Small intestine (tissue), 7 donors: ENCODE data around the gene CDT1. TPM values are rescaled to one million over a fixed set of nuclear protein-coding genes. Genes with fewer than 3 reads are reported as not detected.

Experiments
- DNase-seq, 2 donors: peaks; one replicate each; pipeline versions ENCODE4 v3.0.0 to v3.0.0-alpha.2; 2013
- FAIRE-seq: peaks from 2 replicates; lab custom pipeline; 2012; peaks lifted over from hg19 to GRCh38; lab: Jason Lieb, UNC
- H3K27ac ChIP-seq, 3 donors: one replicate each; pipeline ENCODE4 v1.5.1; 2013; ENCODE audit warnings: low read length in 2 of 3, mild to moderate bottlenecking in 2 of 3, control low read depth in 1 of 3, inconsistent platforms in 1 of 3, low read depth in 1 of 3, moderate library complexity in 1 of 3
- H3K27me3 ChIP-seq, 3 donors: one replicate each; pipeline ENCODE4 v1.6.1; 2013; ENCODE audit warnings: low read length in 3 of 3, inconsistent platforms in 1 of 3; ENCODE audit not compliant: control insufficient read depth in 3 of 3, insufficient read depth in 3 of 3
- H3K36me3 ChIP-seq, 3 donors: one replicate each; pipeline ENCODE4 v1.6.1; 2013; ENCODE audit warnings: low read length in 3 of 3, inconsistent platforms in 1 of 3, low read depth in 1 of 3, mild to moderate bottlenecking in 1 of 3, moderate library complexity in 1 of 3; ENCODE audit not compliant: control insufficient read depth in 3 of 3, insufficient read depth in 2 of 3
- H3K4me1 ChIP-seq, 3 donors: one replicate each; pipeline ENCODE4 v1.6.1; 2013; ENCODE audit warnings: low read length in 2 of 3, inconsistent platforms in 1 of 3, low read depth in 1 of 3, mild to moderate bottlenecking in 1 of 3, moderate library complexity in 1 of 3; ENCODE audit not compliant: control insufficient read depth in 3 of 3, insufficient read depth in 2 of 3
- H3K4me3 ChIP-seq, 3 donors: one replicate each; pipeline ENCODE4 v1.5.1; 2013; ENCODE audit warnings: low read length in 3 of 3, control low read depth in 1 of 3, inconsistent platforms in 1 of 3, low read depth in 1 of 3, mild to moderate bottlenecking in 1 of 3, moderate library complexity in 1 of 3
- H3K9me3 ChIP-seq, 2 donors: one replicate each; pipeline ENCODE4 v1.6.1; 2013; ENCODE audit warnings: low read depth in 1 of 2, low read length in 1 of 2; ENCODE audit not compliant: control insufficient read depth in 2 of 2, insufficient read depth in 1 of 2
- WGBS, 3 donors: extraction: QIAGEN DNeasy Blood & Tissue Kit; methylation state at CpG; one replicate each; pipeline ENCODE4 v1.1.7; 2013; 5-methylcytosine and 5-hydroxymethylcytosine counted together
- polyA plus RNA-seq, 4 donors: library from polyadenylated mRNA; stranded (reverse) in 3 of 4; unstranded in 1 of 4; fragments of 200-250 nt in 3 of 4; fragments of 120-200 nt in 1 of 4; gene quantifications; one replicate each; pipeline versions ENCODE4 v1.2.1 to v1.2.3, GENCODE V29; 2013
- donor health status: healthy with polysubstance abuse.
- donor health status: control.
- donor health status: control.
- donor health status: Bipolar disorder and iron deficiency.
- donor health status: healthy.

Gene CDT1
- polyA plus RNA-seq, 4 donors, result 1.1 to 16.7 (median 9.0) TPM

- no peaks in the 10 kb centered on the region for H3K9me3 ChIP-seq
- H3K36me3 ChIP-seq, result peaks cover 0 to 74% (median 5%) of the 10 kb centered on the region in 3 donors
- DNase-seq (peak in 1 of 2 donors; percentile 89), FAIRE-seq (no peak)
- peak overlapping the region in 1 of 3 donors; percentile 73 for H3K27ac ChIP-seq
- H3K4me3 ChIP-seq, result no peak overlapping the region
- H3K4me1 ChIP-seq, result peaks cover 0 to 2% (median 0%) of the 10 kb centered on the region in 3 donors
- H3K27me3 ChIP-seq, result no peaks in the 10 kb centered on the region
- WGBS, 3 donors, result 58 to 84% (median 62%) methylated on average over 16 to 26 of the region's 26 CpGs
Measured at GRCh38 chr16:88826070-88826840, 22.7 kb downstream of the CDT1 start.

- Histone ChIP-seq H3K4me1 (peaks cover 0 to 2% (median 0%) of the 10 kb centered on the region in 3 donors), H3K27ac (no peak overlapping the region), H3K27me3 (no peaks in the 10 kb centered on the region), H3K9me3 (no peaks in the 10 kb centered on the region), H3K4me3 (no peak overlapping the region), H3K36me3 (peaks cover 0 to 61% (median 0%) of the 10 kb centered on the region in 3 donors)
- 94 to 95% (median 95%) methylated on average over 21 of the region's 21 CpGs for WGBS, 3 donors
- FAIRE-seq, result no peak
- no peak for DNase-seq
Measured at GRCh38 chr16:88827727-88828126, 24.1 kb downstream of the CDT1 start.

- H3K27ac ChIP-seq, result no peak overlapping the region
- H3K9me3 ChIP-seq, result no peaks in the 10 kb centered on the region
- WGBS, 3 donors, result 92% methylated on average over 22 to 24 of the region's 24 CpGs
- H3K27me3 ChIP-seq, result no peaks in the 10 kb centered on the region
- DNase-seq (no peak), FAIRE-seq (no peak)
- H3K36me3 ChIP-seq, result peaks cover 0 to 56% (median 0%) of the 10 kb centered on the region in 3 donors
- H3K4me3 ChIP-seq, result no peak overlapping the region
- peaks cover 0 to 2% (median 0%) of the 10 kb centered on the region in 3 donors for H3K4me1 ChIP-seq
Measured at GRCh38 chr16:88828711-88829110, 25.1 kb downstream of the CDT1 start.

GRCh38 chr16:88830258-88830657 lies 26.7 kb downstream of the CDT1 start:
- FAIRE-seq (no peak), DNase-seq (peak in 1 of 2 donors; percentile 28)
- Histone ChIP-seq H3K36me3 (peaks cover 0 to 56% (median 0%) of the 10 kb centered on the region in 3 donors), H3K27ac (peak overlapping the region in 2 of 3 donors; percentile 12 to 49), H3K4me3 (no peak overlapping the region), H3K27me3 (no peaks in the 10 kb centered on the region), H3K4me1 (peaks cover 0 to 2% (median 0%) of the 10 kb centered on the region in 3 donors), H3K9me3 (no peaks in the 10 kb centered on the region)
- 70 to 92% (median 87%) methylated on average over 11 of the region's 11 CpGs for WGBS, 3 donors

- WGBS, 3 donors, result 89 to 92% (median 89%) methylated on average over 14 of the region's 14 CpGs
- FAIRE-seq, result no peak
- peaks cover 0 to 2% (median 0%) of the 10 kb centered on the region in 3 donors for H3K4me1 ChIP-seq
- H3K36me3 ChIP-seq, result peaks cover 0 to 56% (median 0%) of the 10 kb centered on the region in 3 donors
- H3K27ac ChIP-seq, result peak overlapping the region in 2 of 3 donors; percentile 12 to 49
- no peaks in the 10 kb centered on the region for H3K27me3 ChIP-seq
- no peak for DNase-seq
- H3K4me3 ChIP-seq, result no peak overlapping the region
- H3K9me3 ChIP-seq, result no peaks in the 10 kb centered on the region
Measured at GRCh38 chr16:88830783-88831182, 27.2 kb downstream of the CDT1 start.

- WGBS, 3 donors, result 77 to 88% (median 85%) methylated on average over 9 to 13 of the region's 13 CpGs
- DNase-seq (no peak), FAIRE-seq (no peak)
- Histone ChIP-seq H3K9me3 (no peaks in the 10 kb centered on the region), H3K36me3 (peaks cover 0 to 48% (median 0%) of the 10 kb centered on the region in 3 donors), H3K4me1 (peaks cover 0 to under 1% (median 0%) of the 10 kb centered on the region in 3 donors), H3K27me3 (no peaks in the 10 kb centered on the region), H3K4me3 (no peak overlapping the region), H3K27ac (no peak overlapping the region)
Measured at GRCh38 chr16:88831838-88832237, 28.2 kb downstream of the CDT1 start.

- FAIRE-seq (no peak), DNase-seq (no peak)
- no peaks in the 10 kb centered on the region for H3K9me3 ChIP-seq
- H3K36me3 ChIP-seq, result peaks cover 0 to 50% (median 0%) of the 10 kb centered on the region in 3 donors
- 93 to 95% (median 95%) methylated on average over 12 to 13 of the region's 13 CpGs for WGBS, 3 donors
- no peak overlapping the region for H3K27ac ChIP-seq
- H3K4me1 ChIP-seq, result no peaks in the 10 kb centered on the region
- no peak overlapping the region for H3K4me3 ChIP-seq
- no peaks in the 10 kb centered on the region for H3K27me3 ChIP-seq
Measured at GRCh38 chr16:88833086-88833485, 29.5 kb downstream of the CDT1 start.

GRCh38 chr16:88834670-88835069 lies 31.1 kb downstream of the CDT1 start:
- 82 to 95% (median 92%) methylated on average over 6 to 13 of the region's 13 CpGs for WGBS, 3 donors
- DNase-seq (no peak), FAIRE-seq (no peak)
- Histone ChIP-seq H3K4me3 (no peak overlapping the region), H3K27ac (peak overlapping the region in 1 of 3 donors; percentile 43), H3K9me3 (no peaks in the 10 kb centered on the region), H3K27me3 (no peaks in the 10 kb centered on the region), H3K36me3 (peaks cover 0 to 50% (median 5%) of the 10 kb centered on the region in 3 donors), H3K4me1 (no peaks in the 10 kb centered on the region)
